B cell (primary cell): ENCODE measurements around the gene HIRA.

Experiments used
- CTCF ChIP-seq: fragments of 200-600 bp; IDR thresholded peaks from one replicate; pipeline ENCODE4 v1.8.0; 2022; ENCODE audit warnings: antibody characterized with exemption, mild to moderate bottlenecking
- EZH2 ChIP-seq: IDR thresholded peaks from 2 replicates; pipeline ENCODE4 v1.6.1; 2012; ENCODE audit warnings: borderline replicate concordance, low read depth, mild to moderate bottlenecking, moderate library complexity, low read length; ENCODE audit not compliant: insufficient read depth, poor library complexity, severe bottlenecking

- TF ChIP-seq CTCF = no peak
- TF ChIP-seq EZH2 = no peak
Measured at GRCh38 chr22:19375435-19375834, 56.1 kb downstream of the HIRA start.
